ENCODE measurements around the gene DAB2. TPM values are rescaled to one million over a fixed set of nuclear protein-coding genes. Genes with fewer than 3 reads are reported as not detected.

DAB2 gene
- total and polyA plus RNA-seq, 2 of the 8 experiments (the other 6 are each of a cell fraction or from before 2014, with no cell fraction given): 2.6 to 4.9 TPM

- Histone ChIP-seq H3K27me3 (replicated peaks in 1 of 4; ENCODE audit: control insufficient read depth in 3 of 4, extremely low read depth in 1 of 4, insufficient read depth in 3 of 4, low read length in 3 of 4) (no peaks in the 10 kb centered on the region), H4K8ac (ENCODE audit: extremely low read depth, insufficient read depth, low read length) (no peak overlapping the region), H3K4me1 (replicated peaks in 1 of 4; ENCODE audit: control insufficient read depth in 3 of 4, insufficient read depth in 4 of 4, low read length in 3 of 4) (no peaks in the 10 kb centered on the region; a peak in 1 of 7 replicates), H3K9me3 (ENCODE audit: insufficient read depth in 2 of 2, low read depth in 1 of 2, low read length in 1 of 2) (no peaks in the 10 kb centered on the region), H3K36me3 (ENCODE audit: control insufficient read depth in 2 of 4, insufficient read depth in 4 of 4, low read length in 3 of 4) (no peaks in the 10 kb centered on the region), H2BK120ac (replicated peaks; ENCODE audit: low read depth, low read length) (no peak overlapping the region), H2AFZ (ENCODE audit: low read length) (no peak overlapping the region), H3K23me2 (ENCODE audit: low read depth, low read length) (no peaks in the 10 kb centered on the region), H3K18ac (ENCODE audit: extremely low read depth, low read length) (no peak overlapping the region), H3K27ac (ENCODE audit: low read depth, low read length) (no peak overlapping the region), H2BK12ac (ENCODE audit: low read depth, low read length) (no peak overlapping the region), H2BK15ac (ENCODE audit: low read length) (no peak overlapping the region), H2BK5ac (ENCODE audit: low read depth, low read length) (no peak overlapping the region), H4K91ac (replicated peaks; ENCODE audit: insufficient read length, low read length) (no peak overlapping the region), H3K4me3 (ENCODE audit: extremely low read depth in 1 of 4, insufficient read depth in 2 of 4, low read depth in 3 of 4, low read length in 4 of 4) (no peak overlapping the region), H3K79me1 (ENCODE audit: low read depth, low read length) (no peaks in the 10 kb centered on the region), H4K20me1 (replicated peaks in 1 of 2; ENCODE audit: control insufficient read depth in 1 of 2, insufficient read depth in 2 of 2, low read length in 2 of 2) (no peaks in the 10 kb centered on the region), H4K5ac (ENCODE audit: insufficient read length, low read depth, low read length) (no peak overlapping the region), H3K9ac (replicated peaks in 1 of 4; ENCODE audit: extremely low read depth in 1 of 4, low read depth in 3 of 4, low read length in 3 of 4) (no peak overlapping the region), H3K79me2 (ENCODE audit: control insufficient read depth in 1 of 2, insufficient read depth in 2 of 2, low read length in 2 of 2) (no peaks in the 10 kb centered on the region), H2AK5ac (ENCODE audit: low read depth, low read length) (no peak overlapping the region), H3K4ac (replicated peaks; ENCODE audit: insufficient read length, low read depth, low read length) (no peak overlapping the region), H3K56ac (replicated peaks; ENCODE audit: insufficient read length, low read depth, low read length) (no peak overlapping the region), H3K14ac (ENCODE audit: insufficient read length) (no peak overlapping the region), H3K4me2 (ENCODE audit: insufficient read depth in 1 of 2, low read depth in 2 of 2, low read length in 2 of 2) (no peak overlapping the region), H2BK20ac (ENCODE audit: low read length) (no peak overlapping the region), H3K23ac (ENCODE audit: insufficient read length) (no peak overlapping the region)
- FAIRE-seq (no peak), DNase-seq (ENCODE audit: low read depth in 1 of 2, low spot score in 2 of 2) (no peak)
- CTCF ChIA-PET (ENCODE audit: partially characterized antibody): interaction anchor here (1.1 to 7.0 kb wide), 5 partner anchors 154 to 203 kb away, joined by 5 to 57 read pairs (median 7); no protein-coding TSS in a partner anchor
- POLR2A ChIA-PET (ENCODE audit: partially characterized antibody): no interaction called here
- 90% methylated on average over 3 of the region's 3 CpGs; no CpG with 5 or more reads in 1 of the 2 experiments for WGBS, 2 experiments (ENCODE audit: extremely low coverage in 1 of 2, insufficient coverage in 1 of 2, insufficient read length in 1 of 2, insufficient replicate concordance in 2 of 2, low coverage in 1 of 2, low lambda C conversion rate in 2 of 2, missing lambda C conversion rate in 1 of 2)
- no peak for TF ChIP-seq POLR2A (IDR thresholded peaks at IDR 0.05; ENCODE audit: control extremely low read depth in 1 of 2, low read depth in 2 of 2, low read length in 2 of 2)
- no peak for TF ChIP-seq EGR1 (IDR thresholded peaks at IDR 0.05; ENCODE audit: borderline replicate concordance, low read depth, low read length)
- TF ChIP-seq SIN3A (conservative IDR thresholded peaks at IDR 0.05 in 1 of 2, IDR thresholded peaks at IDR 0.05 in 1 of 2; ENCODE audit: low read depth in 1 of 2, low read length in 2 of 2): no peak
- no peak for TF ChIP-seq CHD2 (IDR thresholded peaks at IDR 0.05; ENCODE audit: low read length)
- no peak for TF ChIP-seq BCL11A (IDR thresholded peaks at IDR 0.05; ENCODE audit: low read depth in 2 of 2, low read length in 2 of 2)
- no peak for TF ChIP-seq GTF2F1 (IDR thresholded peaks at IDR 0.05; ENCODE audit: borderline replicate concordance, low read depth, low read length)
These were observed 53.5 kb downstream of the DAB2 start for GRCh38 chr5:39371367-39371635.
